ENCODE measurements around the gene ATXN2.

GRCh38 chr12:111451232-111451631 is 147.9 kb downstream of the ATXN2 start:
- TF ChIP-seq SNAI2 (CRISPR knock-in tag; IDR thresholded peaks at IDR 0.05) (no peak), CSRNP3 (CRISPR knock-in tag; IDR thresholded peaks at IDR 0.05) (no peak), CREB5 (CRISPR knock-in tag; IDR thresholded peaks at IDR 0.05; ENCODE audit: low read depth) (no peak), BACH2 (CRISPR knock-in tag; IDR thresholded peaks at IDR 0.05; ENCODE audit: borderline replicate concordance) (no peak), ZNF565 (CRISPR knock-in tag; conservative IDR thresholded peaks at IDR 0.05; ENCODE audit: low read depth) (no peak), ESRRG (CRISPR knock-in tag; IDR thresholded peaks at IDR 0.05) (no peak), ZFP3 (CRISPR knock-in tag; IDR thresholded peaks at IDR 0.05) (no peak), OSR1 (CRISPR knock-in tag; IDR thresholded peaks at IDR 0.05) (no peak), ISL1 (CRISPR knock-in tag; IDR thresholded peaks at IDR 0.05) (no peak), PATZ1 (CRISPR knock-in tag; IDR thresholded peaks at IDR 0.05; ENCODE audit: borderline replicate concordance) (no peak), PPARA (CRISPR knock-in tag; IDR thresholded peaks at IDR 0.05; ENCODE audit: borderline replicate concordance) (no peak)
- TF ChIP-seq, protein P1, sequence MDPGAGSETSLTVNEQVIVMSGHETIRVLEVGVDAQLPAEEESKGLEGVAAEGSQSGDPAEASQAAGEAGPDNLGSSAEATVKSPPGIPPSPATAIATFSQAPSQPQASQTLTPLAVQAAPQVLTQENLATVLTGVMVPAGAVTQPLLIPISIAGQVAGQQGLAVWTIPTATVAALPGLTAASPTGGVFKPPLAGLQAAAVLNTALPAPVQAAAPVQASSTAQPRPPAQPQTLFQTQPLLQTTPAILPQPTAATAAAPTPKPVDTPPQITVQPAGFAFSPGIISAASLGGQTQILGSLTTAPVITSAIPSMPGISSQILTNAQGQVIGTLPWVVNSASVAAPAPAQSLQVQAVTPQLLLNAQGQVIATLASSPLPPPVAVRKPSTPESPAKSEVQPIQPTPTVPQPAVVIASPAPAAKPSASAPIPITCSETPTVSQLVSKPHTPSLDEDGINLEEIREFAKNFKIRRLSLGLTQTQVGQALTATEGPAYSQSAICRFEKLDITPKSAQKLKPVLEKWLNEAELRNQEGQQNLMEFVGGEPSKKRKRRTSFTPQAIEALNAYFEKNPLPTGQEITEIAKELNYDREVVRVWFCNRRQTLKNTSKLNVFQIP (CRISPR knock-in tag; IDR thresholded peaks at IDR 0.05; ENCODE audit: borderline replicate concordance, low read depth): no peak
